HG03558 (cell line): ENCODE measurements around the gene SLC22A25.
"Not testable (repeated sequence)": the region's sequence is repeated elsewhere in the genome, so short reads cannot be mapped to it uniquely, and the experiment has no call there.

Experiments
- ATAC-seq: cut with Tn5 transposase; IDR thresholded peaks from one replicate; pipeline ENCODE4 v1.9.1; 2021; ENCODE audit warnings: moderate number of reproducible peaks; ENCODE audit not compliant: unreplicated experiment; ENCODE audit errors: extremely low read depth

SLC22A25 gene

GRCh38 chr11:63235471-63236461, 7.6 kb downstream of the SLC22A25 start:
- ATAC-seq = not testable (repeated sequence)

- no peak for ATAC-seq
Measured at GRCh38 chr11:63229815-63230214, 13.6 kb downstream of the SLC22A25 start.

GRCh38 chr11:63227521-63228107, 15.8 kb downstream of the SLC22A25 start:
- ATAC-seq = no peak

- ATAC-seq = no peak
Measured at GRCh38 chr11:63226488-63227114, 16.8 kb downstream of the SLC22A25 start.

- no peak for ATAC-seq
Measured at GRCh38 chr11:63214093-63214492, 29.3 kb downstream of the SLC22A25 start.

- ATAC-seq = no peak
Measured at GRCh38 chr11:63212742-63213141, 30.7 kb downstream of the SLC22A25 start.

- ATAC-seq = no peak
Measured at GRCh38 chr11:63210111-63210510, 33.3 kb downstream of the SLC22A25 start.
